ENCODE data around the gene CD200. TPM values are rescaled to one million over a fixed set of nuclear protein-coding genes. Genes with fewer than 3 reads are reported as not detected.

CD200 gene
- polyA plus RNA-seq, 2 of the 4 experiments (the other 2 are of a cell fraction): not detected

DNA sequence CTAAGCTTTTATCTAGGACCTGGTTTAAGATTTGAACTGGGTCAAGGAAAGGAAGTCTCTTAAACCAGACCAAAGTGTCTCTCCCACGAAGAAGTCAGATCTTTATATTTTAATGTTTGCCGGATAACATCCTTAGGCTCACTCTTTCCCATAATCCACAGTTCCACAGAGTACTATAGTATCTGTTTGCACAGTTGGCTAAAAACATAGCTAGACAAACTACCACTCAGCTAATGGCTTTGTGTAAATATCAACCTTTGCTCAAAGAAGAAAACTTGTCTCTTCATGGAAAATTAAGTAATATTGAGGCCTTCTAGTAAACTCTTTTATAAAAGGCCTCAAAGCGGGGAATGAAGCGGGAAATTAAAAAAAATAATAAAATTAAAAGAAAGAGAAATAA is 25.4 kb upstream of the CD200 start:
- Histone ChIP-seq H3K4me1 (no peaks in the 10 kb centered on the region), H3K4me3 (no peak overlapping the region), H3K4me2 (no peak overlapping the region), H3K27ac (no peak overlapping the region), H3K9me3 (no peaks in the 10 kb centered on the region)
- no peak for TF ChIP-seq CHD4 (IDR thresholded peaks at IDR 0.05; ENCODE audit: borderline replicate concordance)
- TF ChIP-seq, protein P1, sequence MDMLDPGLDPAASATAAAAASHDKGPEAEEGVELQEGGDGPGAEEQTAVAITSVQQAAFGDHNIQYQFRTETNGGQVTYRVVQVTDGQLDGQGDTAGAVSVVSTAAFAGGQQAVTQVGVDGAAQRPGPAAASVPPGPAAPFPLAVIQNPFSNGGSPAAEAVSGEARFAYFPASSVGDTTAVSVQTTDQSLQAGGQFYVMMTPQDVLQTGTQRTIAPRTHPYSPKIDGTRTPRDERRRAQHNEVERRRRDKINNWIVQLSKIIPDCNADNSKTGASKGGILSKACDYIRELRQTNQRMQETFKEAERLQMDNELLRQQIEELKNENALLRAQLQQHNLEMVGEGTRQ (IDR thresholded peaks at IDR 0.05): no peak
- WGBS (ENCODE audit: missing lambda C conversion rate): 63% methylated on average over 4 of the region's 4 CpGs
- FAIRE-seq (no peak), ATAC-seq (no peak), DNase-seq (ENCODE audit: low read depth in 1 of 2, low spot score in 1 of 2) (no peak)
- CTCF ChIA-PET: interaction anchor here (1.9 to 2.0 kb wide), 2 partner anchors 14 to 171 kb away, joined by 5 to 6 read pairs; partner anchors contain the start of gene SLC9C1
- POLR2A ChIA-PET: no interaction called here

DNA sequence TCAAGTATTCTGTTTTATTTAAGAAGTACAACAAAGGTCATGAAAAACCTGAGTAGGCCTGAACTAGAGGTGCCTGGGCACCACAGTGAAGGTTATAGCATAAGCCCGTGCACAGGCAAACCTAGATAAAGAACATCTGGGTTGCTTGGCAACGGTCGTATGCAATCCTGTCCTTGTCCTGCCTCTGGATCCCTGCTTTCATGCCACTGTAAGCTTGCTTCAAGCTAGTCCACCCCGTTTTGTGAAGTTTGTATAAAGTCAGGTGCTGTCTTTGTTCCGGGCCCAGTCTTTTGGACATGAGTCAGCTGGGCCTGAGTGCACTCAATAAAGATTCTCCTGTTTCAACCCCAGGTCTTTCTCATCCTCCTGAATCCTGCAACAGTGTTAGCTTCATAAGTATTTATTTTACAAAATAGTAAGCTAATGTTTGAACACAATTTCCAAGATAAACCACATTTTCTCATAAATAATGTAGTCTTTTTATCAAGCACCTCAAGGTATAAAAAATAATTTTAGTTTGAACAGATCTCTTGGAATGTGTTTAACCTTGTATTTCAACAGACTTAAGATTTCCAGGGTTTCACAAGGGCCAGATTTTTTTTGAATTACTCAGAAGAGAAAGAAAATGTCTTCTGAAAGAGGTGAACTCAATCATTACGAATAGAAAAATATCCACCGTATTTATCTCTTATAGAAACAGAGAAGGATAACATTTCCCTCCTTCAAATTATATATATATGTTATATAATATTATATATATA is 24.6 kb upstream of the CD200 start:
- ChIA-PET POLR2A (no interaction called here), CTCF (interaction anchor here (1.1 to 2.0 kb wide), 3 partner anchors 11 to 171 kb away, joined by 4 to 6 read pairs (median 5); partner anchors contain the start of gene SLC9C1)
- Histone ChIP-seq H3K4me3 (no peak overlapping the region), H3K4me1 (no peaks in the 10 kb centered on the region), H3K9me3 (no peaks in the 10 kb centered on the region), H3K27ac (no peak overlapping the region), H3K4me2 (no peak overlapping the region)
- WGBS (ENCODE audit: missing lambda C conversion rate): 55% methylated on average over 7 of the region's 7 CpGs
- no peak for ATAC-seq
- no peak for FAIRE-seq
- TF ChIP-seq JUNB (IDR thresholded peaks at IDR 0.05) (no peak), SREBF2 (IDR thresholded peaks at IDR 0.05) (no peak), MYC (IDR thresholded peaks at IDR 0.05; ENCODE audit: borderline replicate concordance, low read length) (no peak), NFE2L2 (conservative IDR thresholded peaks at IDR 0.05; ENCODE audit: low read length) (no peak), CHD2 (IDR thresholded peaks at IDR 0.05; ENCODE audit: low read length, partially characterized antibody) (no peak), ESRRA (IDR thresholded peaks at IDR 0.05; ENCODE audit: borderline replicate concordance, low read length) (no peak), NR3C1 (IDR thresholded peaks at IDR 0.05) (no peak), FOSB (CRISPR knock-in tag; IDR thresholded peaks at IDR 0.05) (no peak), HEYL (CRISPR knock-in tag; IDR thresholded peaks at IDR 0.05) (no peak), FOSL2 (IDR thresholded peaks at IDR 0.05) (no peak), FOSL2 (CRISPR knock-in tag; IDR thresholded peaks at IDR 0.05) (no peak), RNF2 (IDR thresholded peaks at IDR 0.05; ENCODE audit: borderline replicate concordance, low read depth) (no peak), SMC3 (IDR thresholded peaks at IDR 0.05) (no peak), GATA3 (IDR thresholded peaks at IDR 0.05; ENCODE audit: borderline replicate concordance) (no peak), CBX2 (IDR thresholded peaks at IDR 0.05; ENCODE audit: borderline replicate concordance, low read depth) (no peak)
- DNase-seq (ENCODE audit: low read depth in 1 of 2, low spot score in 1 of 2): peak in 1 of 2 experiments; percentile 8

DNA sequence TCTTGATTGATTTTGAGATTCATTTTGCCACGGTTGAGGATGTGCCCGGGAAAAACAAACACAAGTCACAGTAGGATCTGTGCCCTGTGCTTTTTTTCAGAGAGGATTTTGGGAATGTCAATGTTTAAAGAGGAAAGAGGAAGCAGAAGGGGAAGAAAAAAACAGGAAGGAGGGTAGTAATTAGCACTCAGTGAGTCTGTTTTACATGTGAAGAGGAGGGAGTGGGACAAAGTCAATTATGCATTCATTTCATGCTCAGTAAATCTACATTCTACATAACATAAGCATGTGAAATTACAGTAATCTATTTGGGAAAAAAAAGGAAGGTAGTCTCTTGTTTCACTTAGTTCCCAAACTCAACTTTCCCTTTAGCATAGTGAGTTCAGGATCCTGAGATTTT is 18.3 kb upstream of the CD200 start:
- ChIA-PET POLR2A (no interaction called here), CTCF (interaction anchor here (1.3 to 2.4 kb wide), 3 partner anchors 12 to 21 kb away, joined by 3 to 13 read pairs (median 3); partner anchors contain the start of gene SLC9C1)
- Histone ChIP-seq H3K4me2 (no peak overlapping the region), H3K4me1 (no peaks in the 10 kb centered on the region), H3K9me3 (no peaks in the 10 kb centered on the region), H3K27ac (no peak overlapping the region), H3K4me3 (no peak overlapping the region)
- DNase-seq (ENCODE audit: low read depth in 1 of 2, low spot score in 1 of 2): no peak
- no peak for TF ChIP-seq KDM1A (IDR thresholded peaks at IDR 0.05; ENCODE audit: low read depth)
- no peak for TF ChIP-seq POLR2A (IDR thresholded peaks at IDR 0.05; ENCODE audit: low read length)
- no peak for TF ChIP-seq JUN (IDR thresholded peaks at IDR 0.05)
- no peak for TF ChIP-seq ZNF302 (CRISPR knock-in tag; IDR thresholded peaks at IDR 0.05)
- TF ChIP-seq JUNB (IDR thresholded peaks at IDR 0.05): no peak
- ATAC-seq: no peak
- FAIRE-seq: no peak
- 38% methylated on average over 2 of the region's 2 CpGs for WGBS (ENCODE audit: missing lambda C conversion rate)

DNA sequence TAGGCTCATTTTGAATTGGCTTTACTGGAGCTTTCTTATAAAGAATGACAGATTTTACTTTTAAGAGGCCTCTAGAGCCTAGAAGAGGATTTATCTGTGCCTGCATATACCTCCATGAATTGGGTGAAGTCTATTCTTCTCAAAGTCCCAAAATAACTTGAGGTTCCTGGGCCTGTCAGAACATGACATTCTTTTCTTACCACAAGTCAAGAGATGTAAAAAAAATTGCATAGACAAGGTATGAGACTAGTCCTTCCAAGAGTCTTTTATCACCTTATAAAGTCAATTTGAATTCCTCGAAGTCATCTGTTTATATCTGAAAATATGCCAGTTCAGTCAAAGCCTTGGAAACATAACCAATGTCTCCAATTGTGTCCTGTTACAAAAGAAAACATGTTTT is 17.2 kb upstream of the CD200 start:
- Histone ChIP-seq H3K27ac (no peak overlapping the region), H3K4me3 (no peak overlapping the region), H3K9me3 (no peaks in the 10 kb centered on the region), H3K4me1 (no peaks in the 10 kb centered on the region), H3K4me2 (no peak overlapping the region)
- no peak for TF ChIP-seq CBX2 (IDR thresholded peaks at IDR 0.05; ENCODE audit: borderline replicate concordance, low read depth)
- TF ChIP-seq, protein P2, sequence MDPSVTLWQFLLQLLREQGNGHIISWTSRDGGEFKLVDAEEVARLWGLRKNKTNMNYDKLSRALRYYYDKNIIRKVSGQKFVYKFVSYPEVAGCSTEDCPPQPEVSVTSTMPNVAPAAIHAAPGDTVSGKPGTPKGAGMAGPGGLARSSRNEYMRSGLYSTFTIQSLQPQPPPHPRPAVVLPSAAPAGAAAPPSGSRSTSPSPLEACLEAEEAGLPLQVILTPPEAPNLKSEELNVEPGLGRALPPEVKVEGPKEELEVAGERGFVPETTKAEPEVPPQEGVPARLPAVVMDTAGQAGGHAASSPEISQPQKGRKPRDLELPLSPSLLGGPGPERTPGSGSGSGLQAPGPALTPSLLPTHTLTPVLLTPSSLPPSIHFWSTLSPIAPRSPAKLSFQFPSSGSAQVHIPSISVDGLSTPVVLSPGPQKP (IDR thresholded peaks at IDR 0.05; ENCODE audit: low read depth, low read length): no peak
- TF ChIP-seq JUNB (IDR thresholded peaks at IDR 0.05): no peak
- TF ChIP-seq HDAC2 (IDR thresholded peaks at IDR 0.05): no peak
- TF ChIP-seq, protein P3, sequence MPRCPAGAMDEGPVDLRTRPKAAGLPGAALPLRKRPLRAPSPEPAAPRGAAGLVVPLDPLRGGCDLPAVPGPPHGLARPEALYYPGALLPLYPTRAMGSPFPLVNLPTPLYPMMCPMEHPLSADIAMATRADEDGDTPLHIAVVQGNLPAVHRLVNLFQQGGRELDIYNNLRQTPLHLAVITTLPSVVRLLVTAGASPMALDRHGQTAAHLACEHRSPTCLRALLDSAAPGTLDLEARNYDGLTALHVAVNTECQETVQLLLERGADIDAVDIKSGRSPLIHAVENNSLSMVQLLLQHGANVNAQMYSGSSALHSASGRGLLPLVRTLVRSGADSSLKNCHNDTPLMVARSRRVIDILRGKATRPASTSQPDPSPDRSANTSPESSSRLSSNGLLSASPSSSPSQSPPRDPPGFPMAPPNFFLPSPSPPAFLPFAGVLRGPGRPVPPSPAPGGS (IDR thresholded peaks at IDR 0.05): no peak
- TF ChIP-seq SREBF2 (IDR thresholded peaks at IDR 0.05): no peak
- TF ChIP-seq NR3C1 (IDR thresholded peaks at IDR 0.05): no peak
- no peak for TF ChIP-seq SMC3 (IDR thresholded peaks at IDR 0.05)
- TF ChIP-seq, protein P4, sequence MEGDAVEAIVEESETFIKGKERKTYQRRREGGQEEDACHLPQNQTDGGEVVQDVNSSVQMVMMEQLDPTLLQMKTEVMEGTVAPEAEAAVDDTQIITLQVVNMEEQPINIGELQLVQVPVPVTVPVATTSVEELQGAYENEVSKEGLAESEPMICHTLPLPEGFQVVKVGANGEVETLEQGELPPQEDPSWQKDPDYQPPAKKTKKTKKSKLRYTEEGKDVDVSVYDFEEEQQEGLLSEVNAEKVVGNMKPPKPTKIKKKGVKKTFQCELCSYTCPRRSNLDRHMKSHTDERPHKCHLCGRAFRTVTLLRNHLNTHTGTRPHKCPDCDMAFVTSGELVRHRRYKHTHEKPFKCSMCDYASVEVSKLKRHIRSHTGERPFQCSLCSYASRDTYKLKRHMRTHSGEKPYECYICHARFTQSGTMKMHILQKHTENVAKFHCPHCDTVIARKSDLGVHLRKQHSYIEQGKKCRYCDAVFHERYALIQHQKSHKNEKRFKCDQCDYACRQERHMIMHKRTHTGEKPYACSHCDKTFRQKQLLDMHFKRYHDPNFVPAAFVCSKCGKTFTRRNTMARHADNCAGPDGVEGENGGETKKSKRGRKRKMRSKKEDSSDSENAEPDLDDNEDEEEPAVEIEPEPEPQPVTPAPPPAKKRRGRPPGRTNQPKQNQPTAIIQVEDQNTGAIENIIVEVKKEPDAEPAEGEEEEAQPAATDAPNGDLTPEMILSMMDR (IDR thresholded peaks at IDR 0.05): no peak
- no peak for TF ChIP-seq CBX8 (IDR thresholded peaks at IDR 0.05)
- no peak for TF ChIP-seq CHD4 (IDR thresholded peaks at IDR 0.05; ENCODE audit: borderline replicate concordance)
- no peak for TF ChIP-seq POLR2AphosphoS2 (conservative IDR thresholded peaks at IDR 0.05; ENCODE audit: low read length)
- DNase-seq (ENCODE audit: low read depth in 1 of 2, low spot score in 1 of 2): no peak
- CTCF ChIA-PET: interaction anchor here (1.0 to 1.5 kb wide), 4 partner anchors 12 to 204 kb away, joined by 3 read pairs; no protein-coding TSS in a partner anchor
- FAIRE-seq: no peak
- ATAC-seq: no peak
- 17% methylated on average over 1 of the region's 1 CpG for WGBS (ENCODE audit: missing lambda C conversion rate)
- POLR2A ChIA-PET: no interaction called here

Measured in A549 (cell line).